Body of pancreas (tissue), 4 donors: Measurements from ENCODE around the gene SPINDOC. TPM values are rescaled to one million over a fixed set of nuclear protein-coding genes. Genes with fewer than 3 reads are reported as not detected.

Experiments
- ATAC-seq: fragments of 150-250 bp; one replicate; pipeline ENCODE4 v1.9.1; 2016
- DNase-seq, 4 donors: peaks; one replicate each; pipeline ENCODE4 v3.0.0-alpha.2; 2019
- H3K27ac ChIP-seq, 4 donors: fragments of 200-600 bp; sonication (generic); 1 replicate in 3 of 4; 2 replicates in 1 of 4; pipeline versions ENCODE4 v1.5.1 to v1.6.1; 2016 to 2019; ENCODE audit warnings: mild to moderate bottlenecking in 1 of 4, mixed read lengths in 1 of 4, moderate library complexity in 1 of 4
- H3K27me3 ChIP-seq, 2 donors: fragments of 200-600 bp; sonication (generic); one replicate each; pipeline ENCODE4 v1.6.0; 2016; ENCODE audit warnings: mild to moderate bottlenecking in 1 of 2
- H3K36me3 ChIP-seq, 2 donors: fragments of 200-600 bp; sonication (generic); replicated peaks in 1 of 2; 2 replicates each; pipeline ENCODE4 v1.5.1; 2016; ENCODE audit warnings: low read depth in 2 of 2; ENCODE audit not compliant: insufficient read depth in 1 of 2
- H3K4me1 ChIP-seq: fragments of 200-600 bp; sonication (generic); one replicate; pipeline ENCODE4 v1.6.0; 2016
- H3K4me3 ChIP-seq, 2 donors: fragments of 200-600 bp; sonication (generic); 1 replicate in 1 of 2; 2 replicates in 1 of 2; pipeline ENCODE4 v1.5.1; 2016 to 2019
- H3K9me3 ChIP-seq, 3 donors: fragments of 200-600 bp; sonication (generic); 1 replicate in 2 of 3; 2 replicates in 1 of 3; pipeline ENCODE4 v1.5.1; 2016
- POLR2A ChIP-seq, 3 donors: fragments of 450-650 bp; IDR thresholded peaks; one replicate each; pipeline ENCODE4 v1.6.1; 2016; ENCODE audit warnings: antibody characterized with exemption in 3 of 3, mild to moderate bottlenecking in 2 of 3
- WGBS, 2 donors: methylation state at CpG; one replicate each; pipeline ENCODE4 v1.1.5; 2017; 5-methylcytosine and 5-hydroxymethylcytosine counted together
- intact Hi-C: fragments of 100-400 bp; cut with DNase I; formaldehyde crosslinking; loops from one replicate; pipeline ENCODE4 v1.15.1; 2023
- total RNA-seq, 2 donors: library from RNA; depleted of rRNA; stranded (reverse); fragments of >200 nt; gene quantifications; one replicate each; pipeline ENCODE4 v1.1.0, GENCODE V29; 2016
- TF ChIP-seq, protein P1 (sequence below), 7 experiments: fragments of 450-650 bp in 4 of 7; fragments of 200-600 bp in 3 of 7; sonication (generic) in 3 of 7; IDR thresholded peaks; one replicate each; pipeline ENCODE4 v1.5.1; 2016 to 2019; ENCODE audit warnings: antibody characterized with exemption in 7 of 7

SPINDOC gene, protein sequence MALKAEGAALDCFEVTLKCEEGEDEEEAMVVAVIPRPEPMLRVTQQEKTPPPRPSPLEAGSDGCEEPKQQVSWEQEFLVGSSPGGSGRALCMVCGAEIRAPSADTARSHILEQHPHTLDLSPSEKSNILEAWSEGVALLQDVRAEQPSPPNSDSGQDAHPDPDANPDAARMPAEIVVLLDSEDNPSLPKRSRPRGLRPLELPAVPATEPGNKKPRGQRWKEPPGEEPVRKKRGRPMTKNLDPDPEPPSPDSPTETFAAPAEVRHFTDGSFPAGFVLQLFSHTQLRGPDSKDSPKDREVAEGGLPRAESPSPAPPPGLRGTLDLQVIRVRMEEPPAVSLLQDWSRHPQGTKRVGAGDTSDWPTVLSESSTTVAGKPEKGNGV
- 10 to 100 TPM in 1 of 2 donors, 1 to 10 TPM in 1; 3.6 to 16.2 TPM for total RNA-seq

- intact Hi-C loops = no loop called here
- Histone ChIP-seq H3K9me3 (no peaks in the 10 kb centered on the region), H3K4me3 (peak within 1 kb of the TSS; percentile 62 to 86), H3K4me1 (peaks cover 22% of the 10 kb centered on the region), H3K27ac (peak within 1 kb of the TSS; percentile 4 to 64 (median 60)), H3K36me3 (no peaks in the 10 kb centered on the region), H3K27me3 (no peaks in the 10 kb centered on the region)
- peak; percentile 72 to 83 (median 73) for DNase-seq
- ATAC-seq = peak; percentile 92
- TF ChIP-seq, protein P1, sequence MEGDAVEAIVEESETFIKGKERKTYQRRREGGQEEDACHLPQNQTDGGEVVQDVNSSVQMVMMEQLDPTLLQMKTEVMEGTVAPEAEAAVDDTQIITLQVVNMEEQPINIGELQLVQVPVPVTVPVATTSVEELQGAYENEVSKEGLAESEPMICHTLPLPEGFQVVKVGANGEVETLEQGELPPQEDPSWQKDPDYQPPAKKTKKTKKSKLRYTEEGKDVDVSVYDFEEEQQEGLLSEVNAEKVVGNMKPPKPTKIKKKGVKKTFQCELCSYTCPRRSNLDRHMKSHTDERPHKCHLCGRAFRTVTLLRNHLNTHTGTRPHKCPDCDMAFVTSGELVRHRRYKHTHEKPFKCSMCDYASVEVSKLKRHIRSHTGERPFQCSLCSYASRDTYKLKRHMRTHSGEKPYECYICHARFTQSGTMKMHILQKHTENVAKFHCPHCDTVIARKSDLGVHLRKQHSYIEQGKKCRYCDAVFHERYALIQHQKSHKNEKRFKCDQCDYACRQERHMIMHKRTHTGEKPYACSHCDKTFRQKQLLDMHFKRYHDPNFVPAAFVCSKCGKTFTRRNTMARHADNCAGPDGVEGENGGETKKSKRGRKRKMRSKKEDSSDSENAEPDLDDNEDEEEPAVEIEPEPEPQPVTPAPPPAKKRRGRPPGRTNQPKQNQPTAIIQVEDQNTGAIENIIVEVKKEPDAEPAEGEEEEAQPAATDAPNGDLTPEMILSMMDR (IDR thresholded peaks at IDR 0.05) = no peak
- no peak for TF ChIP-seq POLR2A (IDR thresholded peaks at IDR 0.05)
- 0% methylated on average over 4 to 40 of the region's 65 CpGs for WGBS, 2 donors
Measured at GRCh38 chr11:63813035-63813562, at the start of gene SPINDOC. Gene SPINDOC, plus strand, starts transcription at chr11:63813456. Its CDS starts 231 bp downstream, at chr11:63813687.

DNA sequence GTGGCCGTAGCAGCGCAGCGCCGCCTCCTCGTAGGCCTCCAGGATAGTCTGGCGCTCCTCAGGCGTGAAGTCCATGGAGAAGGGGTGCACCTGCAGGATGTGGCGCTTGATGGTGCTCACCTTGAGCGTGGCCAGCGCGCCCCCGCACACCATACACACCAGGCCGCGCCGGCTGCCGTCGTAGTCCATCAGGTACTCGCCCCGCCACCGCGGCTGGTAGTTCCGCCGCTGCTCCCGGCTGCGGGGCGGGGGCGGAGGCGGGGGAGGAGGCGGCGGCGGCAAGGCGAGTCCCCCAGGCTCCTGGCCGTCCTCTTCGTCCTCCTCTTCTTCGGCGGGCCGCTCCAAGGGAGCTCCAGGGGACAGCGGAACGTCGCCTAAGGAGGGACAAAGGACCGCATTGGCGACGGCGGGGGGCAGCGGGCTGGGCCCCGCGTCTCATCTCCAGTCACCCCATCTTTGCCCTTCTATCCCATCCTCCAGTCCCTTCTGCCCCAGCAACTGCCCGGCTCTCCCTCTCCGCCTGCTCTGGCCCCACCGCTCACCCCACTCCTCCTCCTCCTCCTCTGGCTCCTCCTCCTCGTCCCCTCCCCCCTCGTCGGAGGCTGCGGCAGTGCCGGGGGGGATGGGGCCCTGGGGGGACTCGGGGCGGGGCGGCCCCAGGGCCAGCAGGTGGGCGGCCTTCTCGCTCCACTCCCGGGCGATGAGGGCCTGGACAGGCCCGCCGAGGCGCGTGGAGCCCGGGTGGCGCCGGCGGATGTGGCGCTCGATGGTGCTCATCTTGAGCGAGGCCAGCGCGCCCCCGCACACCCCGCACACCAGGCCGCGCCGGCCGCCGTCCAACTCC is 49.5 kb upstream of the SPINDOC start:
- no peak overlapping the region for H3K27ac ChIP-seq
- H3K36me3 ChIP-seq = no peaks in the 10 kb centered on the region
- no peak for TF ChIP-seq POLR2A (IDR thresholded peaks at IDR 0.05)
- TF ChIP-seq, protein P1 (IDR thresholded peaks at IDR 0.05) = no peak
- H3K4me1 ChIP-seq = peaks cover 45% of the 10 kb centered on the region
- DNase-seq = peak in 3 of 4 donors; percentile 17 to 20 (median 17)
- no peak for ATAC-seq
- H3K4me3 ChIP-seq = no peak overlapping the region
- 84 to 85% methylated on average over 30 to 72 of the region's 82 CpGs for WGBS, 2 donors
- intact Hi-C loops = loop anchor here (10.0 kb wide), 1 partner anchor 181 kb away; no protein-coding TSS in a partner anchor
- no peaks in the 10 kb centered on the region for H3K27me3 ChIP-seq
- no peaks in the 10 kb centered on the region for H3K9me3 ChIP-seq

- ATAC-seq (no peak), DNase-seq (no peak)
- Histone ChIP-seq H3K36me3 (no peaks in the 10 kb centered on the region), H3K27me3 (no peaks in the 10 kb centered on the region), H3K9me3 (no peaks in the 10 kb centered on the region), H3K27ac (peak overlapping the region in 3 of 4 donors; percentile 66 to 76 (median 69)), H3K4me3 (no peak overlapping the region), H3K4me1 (peaks cover 48% of the 10 kb centered on the region)
- intact Hi-C loops = loop anchor here (10.0 kb wide), 1 partner anchor 180 kb away; no protein-coding TSS in a partner anchor
- 79 to 91% methylated on average over 21 to 22 of the region's 23 CpGs for WGBS, 2 donors
- TF ChIP-seq POLR2A (IDR thresholded peaks at IDR 0.05) = no peak
- TF ChIP-seq, protein P1 (IDR thresholded peaks at IDR 0.05) = no peak
Measured at GRCh38 chr11:63764340-63764678, 48.9 kb upstream of the SPINDOC start.

DNA sequence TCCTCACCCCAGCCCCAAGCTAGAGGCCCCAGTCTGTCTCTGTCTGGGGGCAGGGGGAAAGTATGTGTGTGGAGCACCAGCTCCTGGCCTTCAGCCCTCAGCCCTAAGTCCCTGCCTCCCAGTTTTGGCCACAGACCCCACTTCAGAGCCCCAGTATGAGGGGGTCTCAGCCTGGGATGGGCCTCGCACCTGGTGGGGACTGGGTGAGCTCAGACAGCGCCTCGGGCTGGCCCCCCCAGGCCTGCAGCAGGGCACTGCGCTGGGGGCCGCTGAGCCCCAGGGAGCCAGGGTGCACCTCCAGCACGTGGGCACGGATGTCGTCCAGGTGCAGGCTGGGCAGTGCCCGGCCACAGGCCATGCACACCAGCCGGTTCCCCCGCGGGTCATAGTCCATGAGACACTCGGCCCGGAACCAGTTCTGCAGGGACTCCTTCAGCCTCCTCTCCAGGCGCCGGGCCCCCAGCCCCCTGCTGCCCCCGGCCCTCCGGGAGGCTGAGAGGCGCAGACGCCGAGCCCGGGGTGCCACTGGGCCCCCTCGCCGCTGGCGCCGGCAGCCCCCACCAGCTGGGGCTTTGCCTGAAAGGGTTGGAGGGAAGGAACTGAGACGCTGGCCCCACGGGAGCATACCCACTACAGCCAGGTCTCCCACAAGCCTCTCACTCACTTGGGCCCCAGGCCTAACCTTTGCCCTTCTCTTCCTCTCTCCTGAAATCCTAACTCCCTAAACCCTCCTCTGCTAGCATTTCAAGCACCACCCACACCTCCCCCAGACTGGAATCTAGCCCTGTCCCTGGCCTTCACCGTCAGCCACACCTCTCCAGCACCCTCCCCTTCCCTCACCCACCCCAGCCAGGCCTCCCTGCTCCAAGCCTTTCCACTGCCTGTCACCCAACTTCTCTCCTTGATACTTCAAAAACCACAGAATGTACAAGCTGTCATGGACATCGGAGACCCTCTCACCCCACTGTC is 48.3 kb upstream of the SPINDOC start:
- Histone ChIP-seq H3K4me1 (peaks cover 54% of the 10 kb centered on the region), H3K4me3 (no peak overlapping the region), H3K27me3 (no peaks in the 10 kb centered on the region), H3K36me3 (no peaks in the 10 kb centered on the region), H3K27ac (peak overlapping the region; percentile 40 to 76 (median 68)), H3K9me3 (no peaks in the 10 kb centered on the region)
- 20 to 39% methylated on average over 4 to 29 of the region's 30 CpGs for WGBS, 2 donors
- intact Hi-C loops = loop anchor here (10.0 kb wide), 1 partner anchor 180 kb away; no protein-coding TSS in a partner anchor
- peak; percentile 60 to 80 (median 76) for DNase-seq
- TF ChIP-seq, protein P1 (IDR thresholded peaks at IDR 0.05) = no peak
- TF ChIP-seq POLR2A (IDR thresholded peaks at IDR 0.05) = peak in 2 of 3 donors; percentile 6 to 17
- peak; percentile 23 for ATAC-seq
